ENCODE data around the gene SYTL4.

SYTL4 gene

GRCh38 chrX:100680756-100681155 is 51.2 kb downstream of the SYTL4 start:
- no peaks in the 10 kb centered on the region for H3K9me3 ChIP-seq
- TF ChIP-seq CTCF (IDR thresholded peaks at IDR 0.05), result no peak
- H3K27me3 ChIP-seq, result no peaks in the 10 kb centered on the region
- no peak overlapping the region for H3K27ac ChIP-seq
- no peaks in the 10 kb centered on the region for H3K36me3 ChIP-seq
- H3K4me1 ChIP-seq (ENCODE audit: control insufficient read depth in 1 of 2, insufficient read depth in 1 of 2, low read depth in 1 of 2, low read length in 1 of 2), result no peaks in the 10 kb centered on the region
- H3K4me3 ChIP-seq (ENCODE audit: low read depth in 1 of 2, low read length in 1 of 2), result no peak overlapping the region

DNA sequence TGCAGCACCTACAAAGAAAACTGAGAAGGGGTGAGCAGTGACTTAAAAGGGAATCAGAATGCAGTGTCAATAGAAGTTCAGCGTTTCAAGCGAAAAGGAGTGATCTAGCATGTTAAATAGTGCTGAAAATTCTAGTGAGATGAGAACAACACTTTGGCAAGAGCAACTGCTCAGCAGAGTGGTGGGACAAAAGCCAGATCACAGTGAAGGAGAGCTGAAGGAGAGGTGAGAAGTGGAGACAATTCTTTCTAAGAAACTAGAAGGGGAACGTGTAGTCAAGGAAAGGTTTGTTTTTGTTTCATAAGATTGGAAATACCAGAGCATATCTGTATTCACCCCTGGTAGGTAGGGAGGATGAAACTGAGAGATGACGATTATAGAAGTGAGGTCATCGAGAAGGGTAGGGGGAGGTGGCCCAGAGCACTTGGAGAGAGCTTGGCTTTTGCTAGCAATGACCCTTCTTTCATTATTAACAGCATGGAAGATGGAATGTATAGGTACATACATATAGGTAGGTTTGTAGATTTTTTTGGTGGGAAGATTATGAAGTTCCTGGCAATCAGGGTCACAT is 54.2 kb downstream of the SYTL4 start:
- H3K36me3 ChIP-seq, result no peaks in the 10 kb centered on the region
- no peak for TF ChIP-seq CTCF (IDR thresholded peaks at IDR 0.05)
- no peak overlapping the region for H3K27ac ChIP-seq
- H3K4me1 ChIP-seq (ENCODE audit: control insufficient read depth in 1 of 2, insufficient read depth in 1 of 2, low read depth in 1 of 2, low read length in 1 of 2), result no peaks in the 10 kb centered on the region
- H3K9me3 ChIP-seq, result no peaks in the 10 kb centered on the region
- no peaks in the 10 kb centered on the region for H3K27me3 ChIP-seq
- H3K4me3 ChIP-seq (ENCODE audit: low read depth in 1 of 2, low read length in 1 of 2), result no peak overlapping the region

DNA sequence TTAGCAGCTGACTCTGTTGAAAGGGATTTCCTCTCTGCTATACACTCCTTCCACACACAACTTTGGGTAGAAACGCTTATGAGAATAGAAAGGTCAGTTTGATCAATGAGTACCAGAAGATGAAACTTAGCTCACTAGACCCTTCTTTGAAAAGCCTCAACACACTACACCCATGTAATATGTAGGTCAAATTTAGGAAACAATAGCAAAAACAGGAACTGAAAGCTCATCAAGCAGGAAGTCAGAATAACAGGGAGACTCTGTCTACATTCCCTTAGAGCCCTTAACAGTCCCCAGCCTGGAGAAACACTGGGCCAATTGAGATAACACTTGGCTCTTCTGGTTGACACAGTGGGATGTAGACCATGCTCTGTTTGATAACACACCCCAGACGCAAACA is 57.2 kb downstream of the SYTL4 start:
- no peak for TF ChIP-seq CTCF (IDR thresholded peaks at IDR 0.05)
- no peaks in the 10 kb centered on the region for H3K4me1 ChIP-seq (ENCODE audit: control insufficient read depth in 1 of 2, insufficient read depth in 1 of 2, low read depth in 1 of 2, low read length in 1 of 2)
- no peaks in the 10 kb centered on the region for H3K9me3 ChIP-seq
- H3K27ac ChIP-seq, result no peak overlapping the region
- H3K4me3 ChIP-seq (ENCODE audit: low read depth in 1 of 2, low read length in 1 of 2), result no peak overlapping the region
- H3K27me3 ChIP-seq, result no peaks in the 10 kb centered on the region
- H3K36me3 ChIP-seq, result no peaks in the 10 kb centered on the region

GRCh38 chrX:100673397-100673953 is 58.4 kb downstream of the SYTL4 start:
- Histone ChIP-seq H3K9me3 (no peaks in the 10 kb centered on the region), H3K27me3 (no peaks in the 10 kb centered on the region), H3K27ac (no peak overlapping the region), H3K4me1 (ENCODE audit: control insufficient read depth in 1 of 2, insufficient read depth in 1 of 2, low read depth in 1 of 2, low read length in 1 of 2) (no peaks in the 10 kb centered on the region), H3K4me3 (ENCODE audit: low read depth in 1 of 2, low read length in 1 of 2) (no peak overlapping the region), H3K36me3 (no peaks in the 10 kb centered on the region)
- no peak for TF ChIP-seq CTCF (IDR thresholded peaks at IDR 0.05)

DNA sequence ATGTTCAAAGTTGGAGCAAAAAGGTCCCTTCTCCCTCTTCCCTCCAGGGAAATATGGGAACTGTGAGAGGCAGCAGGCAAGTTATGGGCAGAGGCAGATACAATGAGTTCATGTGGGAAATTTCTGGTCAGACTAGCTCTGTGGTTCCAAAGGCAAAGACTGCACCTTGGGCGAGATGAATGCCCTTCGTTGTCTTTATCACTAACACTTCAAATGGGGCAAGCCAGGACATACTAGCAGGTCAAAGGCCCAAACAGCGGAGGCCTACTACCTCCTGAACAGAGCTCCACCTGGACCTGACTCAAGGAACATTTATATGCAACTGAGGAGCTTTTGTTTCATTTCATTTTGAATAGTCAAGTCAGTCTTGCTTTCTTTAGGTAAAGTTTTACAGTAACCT is 59.0 kb downstream of the SYTL4 start:
- H3K27ac ChIP-seq, result no peak overlapping the region
- no peaks in the 10 kb centered on the region for H3K9me3 ChIP-seq
- H3K4me1 ChIP-seq (ENCODE audit: control insufficient read depth in 1 of 2, insufficient read depth in 1 of 2, low read depth in 1 of 2, low read length in 1 of 2), result no peaks in the 10 kb centered on the region
- H3K27me3 ChIP-seq, result no peaks in the 10 kb centered on the region
- no peak overlapping the region for H3K4me3 ChIP-seq (ENCODE audit: low read depth in 1 of 2, low read length in 1 of 2)
- no peak for TF ChIP-seq CTCF (IDR thresholded peaks at IDR 0.05)
- H3K36me3 ChIP-seq, result no peaks in the 10 kb centered on the region
